Natural killer cell treated with Interleukin-12 subunit alpha and Interleukin-12 subunit beta and Interleukin-15 and Interleukin-18, amount 100 ng/mL, for 72 hours (primary cell): Measurements from ENCODE around the gene RP9. TPM values are rescaled to one million over a fixed set of nuclear protein-coding genes. Genes with fewer than 3 reads are reported as not detected.

Experiments
- ATAC-seq, 2 donors: fragments of 150-1000 bp; cut with Tn5 transposase in 1 of 2; sonication (Bioruptor Pico), chemical (Tn5 transposase) in 1 of 2; 2 replicates each; pipeline ENCODE4 v1.10.0; 2021
- DNase-seq: peaks from one replicate; pipeline ENCODE4 v3.0.0; 2022; ENCODE audit warnings: low spot score
- H3K27ac Mint-ChIP-seq, 2 donors: 1 replicate in 1 of 2; 2 replicates in 1 of 2; pipeline ENCODE4 v1.8.0; 2022; ENCODE audit warnings: mixed read lengths in 2 of 2, mild to moderate bottlenecking in 1 of 2, moderate library complexity in 1 of 2
- H3K27me3 Mint-ChIP-seq, 2 donors: 1 replicate in 1 of 2; 2 replicates in 1 of 2; pipeline ENCODE4 v1.8.0; 2022; ENCODE audit warnings: mixed read lengths in 2 of 2
- H3K36me3 Mint-ChIP-seq: one replicate; pipeline ENCODE4 v1.8.0; 2022; ENCODE audit warnings: mixed read lengths
- H3K4me1 Mint-ChIP-seq, 2 donors: 1 replicate in 1 of 2; 2 replicates in 1 of 2; pipeline ENCODE4 v1.8.0; 2022; ENCODE audit warnings: low read depth in 2 of 2, mixed read lengths in 2 of 2, mild to moderate bottlenecking in 1 of 2
- H3K4me3 Mint-ChIP-seq: one replicate; pipeline ENCODE4 v1.8.0; 2022; ENCODE audit warnings: mixed read lengths
- H3K9me3 Mint-ChIP-seq: 2 replicates; pipeline ENCODE4 v1.8.0; 2022; ENCODE audit warnings: mixed read lengths
- total RNA-seq, 2 donors: library from RNA; stranded (reverse); gene quantifications; one replicate each; pipeline ENCODE4 v1.2.3, GENCODE V29; 2022

Gene RP9
- total RNA-seq, 2 donors from 2014 or later = 16.2 to 22.0 TPM

DNA sequence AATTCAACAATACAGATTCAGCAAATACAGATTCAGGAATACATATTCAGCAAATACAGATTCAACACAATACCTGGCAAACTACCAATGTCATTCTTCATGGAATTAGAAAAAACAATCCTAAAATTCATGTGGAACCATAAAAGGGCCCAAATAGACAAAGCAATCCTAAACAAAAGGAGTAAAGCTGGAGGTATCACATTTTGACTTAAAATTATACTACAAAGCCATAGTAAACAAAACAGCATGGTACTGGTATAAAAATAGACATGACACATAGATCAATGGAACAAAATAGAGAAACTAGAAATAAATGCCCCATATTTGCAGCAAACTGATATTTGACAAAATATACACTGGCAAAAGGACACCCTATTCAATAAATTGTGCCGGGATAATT lies 43.2 kb downstream of the RP9 start:
- no peak for DNase-seq
- Mint-ChIP-seq H3K27ac (no peak overlapping the region), H3K27me3 (peaks cover 0 to 15% of the 10 kb centered on the region in 2 donors), H3K4me1 (peaks cover 6 to 8% of the 10 kb centered on the region in 2 donors), H3K4me3 (no peak overlapping the region), H3K36me3 (peaks cover 8% of the 10 kb centered on the region), H3K9me3 (no peaks in the 10 kb centered on the region)
- no peak for ATAC-seq

DNA sequence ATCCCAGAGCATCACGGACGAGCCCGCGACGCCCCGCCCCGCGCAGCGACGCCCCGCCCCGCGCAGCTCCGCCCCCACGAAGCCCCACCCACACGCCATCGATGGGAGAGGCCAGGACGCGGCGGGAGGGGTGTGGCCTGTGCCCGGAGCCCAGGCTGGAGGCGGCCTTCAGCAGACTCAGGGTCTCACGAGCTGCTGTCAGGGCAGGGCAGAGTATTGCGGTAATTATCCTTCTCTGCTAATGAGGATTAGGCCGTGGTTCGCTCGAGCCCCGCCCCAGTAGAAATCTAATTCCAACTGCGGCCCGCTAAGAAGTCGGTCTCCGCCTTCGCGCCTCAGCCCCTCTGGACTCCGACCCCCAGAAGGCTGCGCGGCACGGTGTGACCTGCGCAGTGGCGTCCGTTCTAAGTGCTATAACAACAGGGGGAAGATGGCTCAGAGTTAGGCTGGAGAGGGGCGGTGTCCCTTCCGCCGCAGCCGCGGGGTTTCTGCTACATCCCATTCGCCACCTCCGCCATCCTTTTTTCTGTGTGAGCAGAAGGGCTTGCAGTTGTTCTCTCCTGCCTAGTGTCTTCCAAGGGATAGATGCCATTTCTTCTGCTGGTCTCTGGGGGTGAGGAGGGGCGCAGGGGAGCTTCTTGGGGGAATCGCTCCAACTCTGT lies 46.3 kb downstream of the RP9 start:
- H3K27ac Mint-ChIP-seq = peak overlapping the region; percentile 87 to 96
- H3K4me1 Mint-ChIP-seq = peaks cover 21 to 28% of the 10 kb centered on the region in 2 donors
- ATAC-seq (peak; percentile 98), DNase-seq (peak; percentile 93)
- no peaks in the 10 kb centered on the region for H3K9me3 Mint-ChIP-seq
- H3K27me3 Mint-ChIP-seq = peaks cover 0 to 7% of the 10 kb centered on the region in 2 donors
- H3K4me3 Mint-ChIP-seq = peak overlapping the region; percentile 98
- H3K36me3 Mint-ChIP-seq = peaks cover 8% of the 10 kb centered on the region

DNA sequence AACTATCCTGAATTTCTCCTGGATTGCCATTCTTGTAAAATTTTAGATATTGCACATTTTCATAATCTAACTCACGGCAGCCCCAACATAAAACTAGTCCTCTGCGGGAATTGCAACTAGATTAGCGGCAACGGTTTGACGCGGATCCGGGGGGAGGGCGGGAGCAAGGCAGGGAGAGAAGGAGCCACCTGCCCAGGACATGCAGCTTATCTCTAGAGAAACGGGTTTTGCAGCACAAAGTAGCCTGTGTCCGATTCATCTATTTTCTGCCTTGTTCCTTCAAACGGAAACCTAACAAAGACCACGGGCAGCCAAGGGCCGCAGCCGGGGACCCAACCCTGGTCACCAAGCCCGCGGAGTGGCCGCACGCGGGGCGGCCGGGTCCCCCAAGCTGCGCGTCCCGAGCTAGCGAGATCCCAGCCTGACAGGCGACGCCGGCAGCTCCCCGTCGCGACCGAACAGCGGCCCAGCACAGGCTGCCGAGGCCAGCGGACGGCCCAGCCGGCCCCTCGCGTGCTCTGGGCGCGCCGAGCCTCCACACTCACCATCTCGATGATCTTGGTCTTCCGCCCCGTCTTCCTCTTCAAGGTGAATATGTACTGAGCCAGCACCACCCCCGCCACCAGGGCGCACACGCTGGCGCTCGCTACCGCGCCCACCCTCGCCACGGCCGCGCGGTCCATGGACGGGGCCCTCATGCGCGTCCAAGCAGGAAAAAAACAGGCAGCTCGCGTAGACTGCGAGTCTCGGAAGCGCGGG lies 47.0 kb downstream of the RP9 start, which contains the start of gene NT5C3A:
Gene NT5C3A (minus strand): TSS at position 754 of the 759 bp plus-strand sequence. CDS start 71 bp downstream, at position 683.
- no peak for DNase-seq
- Mint-ChIP-seq H3K4me3 (peak within 1 kb of the TSS; percentile 98), H3K9me3 (no peaks in the 10 kb centered on the region), H3K36me3 (peaks cover 8% of the 10 kb centered on the region), H3K27me3 (peaks cover 0 to 7% of the 10 kb centered on the region in 2 donors), H3K27ac (peak within 1 kb of the TSS; percentile 87 to 96), H3K4me1 (peaks cover 21 to 28% of the 10 kb centered on the region in 2 donors)
- no peak for ATAC-seq

DNA sequence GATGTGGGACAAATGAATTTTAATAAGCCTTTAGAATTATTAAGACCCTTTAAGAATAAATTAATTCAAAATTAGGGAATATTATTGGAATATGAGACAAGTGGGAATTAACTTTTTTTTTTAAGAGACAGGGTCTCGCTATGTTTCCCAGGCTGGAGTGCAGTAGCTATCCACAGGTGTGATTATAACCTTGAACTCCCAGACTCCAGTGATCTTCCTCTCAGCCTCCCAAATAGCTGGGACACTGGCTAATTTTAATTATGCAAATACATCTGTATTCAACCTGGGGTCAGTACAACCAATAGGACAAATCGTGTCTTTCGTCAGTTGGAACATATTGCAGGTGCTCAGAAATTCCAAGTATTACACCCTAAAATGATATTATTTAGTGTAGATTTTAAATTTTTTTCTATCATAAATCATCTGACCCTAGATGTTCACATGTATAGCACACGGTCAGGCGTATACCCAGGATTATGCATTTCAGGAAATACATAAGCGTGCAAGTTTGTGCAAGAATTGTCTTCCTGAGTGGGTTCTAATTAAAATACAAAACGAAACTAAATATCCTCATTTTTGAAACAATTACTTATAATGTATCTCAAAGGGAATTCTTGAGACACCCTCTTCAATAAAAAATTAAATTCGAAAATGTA lies 47.8 kb downstream of the RP9 start:
- Mint-ChIP-seq H3K27me3 (peaks cover 0 to 6% of the 10 kb centered on the region in 2 donors), H3K9me3 (no peaks in the 10 kb centered on the region), H3K27ac (peak overlapping the region; percentile 87 to 96), H3K4me3 (peak overlapping the region; percentile 98), H3K4me1 (peaks cover 21 to 28% of the 10 kb centered on the region in 2 donors), H3K36me3 (peaks cover 7% of the 10 kb centered on the region)
- DNase-seq (no peak), ATAC-seq (no peak)

DNA sequence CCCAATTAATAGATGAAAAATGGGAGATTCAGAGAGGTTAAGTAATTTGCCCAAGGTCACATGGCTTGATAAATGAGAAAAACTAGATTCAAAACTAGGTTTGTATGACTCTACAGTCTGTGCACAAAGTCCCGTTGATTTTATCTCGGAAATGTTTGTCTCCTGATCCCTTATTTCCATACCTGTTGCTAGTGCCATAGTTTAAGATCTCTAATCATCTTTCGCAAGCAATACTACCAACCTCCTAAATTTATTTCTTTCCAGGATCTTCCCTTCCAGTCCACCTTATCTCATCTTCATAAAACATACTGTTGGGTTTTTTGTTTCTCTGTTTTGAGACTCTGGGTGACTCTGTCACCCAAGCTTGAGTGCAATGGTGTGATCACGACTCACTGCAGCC lies 49.6 kb downstream of the RP9 start:
- H3K27me3 Mint-ChIP-seq = no peaks in the 10 kb centered on the region
- H3K4me3 Mint-ChIP-seq = peak overlapping the region; percentile 22
- no peak for DNase-seq
- no peaks in the 10 kb centered on the region for H3K9me3 Mint-ChIP-seq
- peak overlapping the region; percentile 34 to 58 for H3K27ac Mint-ChIP-seq
- no peaks in the 10 kb centered on the region for H3K36me3 Mint-ChIP-seq
- peaks cover 32 to 38% of the 10 kb centered on the region in 2 donors for H3K4me1 Mint-ChIP-seq
- ATAC-seq = no peak

DNA sequence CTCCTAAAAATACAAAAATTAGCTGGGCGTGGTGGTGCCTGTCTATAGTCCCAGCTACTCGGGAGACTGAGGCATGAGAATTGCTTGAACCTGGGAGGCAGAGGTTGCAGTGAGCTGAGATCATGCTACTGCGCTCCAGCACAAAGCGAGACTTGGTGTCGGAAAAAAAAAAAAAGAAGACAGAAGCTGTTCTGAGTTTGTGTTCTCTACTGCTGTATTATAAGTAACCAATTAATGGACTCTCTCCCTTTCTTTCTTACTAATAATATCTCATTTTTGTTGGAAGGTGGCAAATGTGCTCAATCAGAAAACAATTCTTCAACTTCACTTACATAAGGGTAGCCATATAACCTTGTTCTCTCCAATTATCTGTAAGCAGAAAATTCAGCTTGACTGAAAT lies 54.0 kb downstream of the RP9 start:
- Mint-ChIP-seq H3K4me1 (peaks cover 33 to 35% of the 10 kb centered on the region in 2 donors), H3K27ac (peak overlapping the region; percentile 57 to 68), H3K4me3 (no peak overlapping the region), H3K27me3 (no peaks in the 10 kb centered on the region), H3K36me3 (no peaks in the 10 kb centered on the region), H3K9me3 (no peaks in the 10 kb centered on the region)
- DNase-seq (no peak), ATAC-seq (no peak)

DNA sequence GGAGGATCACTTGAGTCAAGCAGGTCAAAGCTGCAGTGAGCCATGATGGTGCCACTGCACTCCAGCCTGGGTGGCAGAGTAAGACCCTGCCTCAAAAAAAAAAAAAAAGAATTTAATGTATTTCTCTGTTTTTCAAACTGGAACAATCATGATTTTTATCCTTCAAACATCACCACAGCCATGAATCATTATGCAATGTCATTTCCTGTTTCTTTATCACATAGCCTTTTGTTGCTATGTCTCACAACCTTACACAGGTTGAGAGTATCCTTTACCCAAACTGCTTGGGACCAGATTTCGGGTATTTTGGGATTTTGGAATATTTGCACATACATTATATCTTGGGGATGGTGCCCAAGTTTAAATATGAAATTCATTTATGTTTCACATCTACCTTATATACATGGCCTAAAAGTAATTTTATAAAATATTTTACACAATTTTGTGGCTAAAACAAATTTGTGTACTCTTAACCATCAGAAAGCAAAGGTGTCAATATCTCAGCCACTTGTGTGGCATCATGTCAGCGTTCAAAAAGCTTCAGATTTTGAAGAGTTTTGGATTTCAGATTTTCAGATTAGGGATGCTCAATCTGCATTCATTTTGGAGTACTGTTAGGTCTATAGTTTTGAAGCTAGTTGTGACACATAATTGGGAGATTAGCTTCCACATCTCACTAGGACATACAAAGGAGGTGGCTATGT lies 54.8 kb downstream of the RP9 start:
- Mint-ChIP-seq H3K4me3 (peak overlapping the region; percentile 25), H3K9me3 (no peaks in the 10 kb centered on the region), H3K36me3 (no peaks in the 10 kb centered on the region), H3K27ac (peak overlapping the region; percentile 57 to 68), H3K4me1 (peaks cover 30 to 32% of the 10 kb centered on the region in 2 donors), H3K27me3 (no peaks in the 10 kb centered on the region)
- ATAC-seq (peak; percentile 63 to 83), DNase-seq (no peak)

DNA sequence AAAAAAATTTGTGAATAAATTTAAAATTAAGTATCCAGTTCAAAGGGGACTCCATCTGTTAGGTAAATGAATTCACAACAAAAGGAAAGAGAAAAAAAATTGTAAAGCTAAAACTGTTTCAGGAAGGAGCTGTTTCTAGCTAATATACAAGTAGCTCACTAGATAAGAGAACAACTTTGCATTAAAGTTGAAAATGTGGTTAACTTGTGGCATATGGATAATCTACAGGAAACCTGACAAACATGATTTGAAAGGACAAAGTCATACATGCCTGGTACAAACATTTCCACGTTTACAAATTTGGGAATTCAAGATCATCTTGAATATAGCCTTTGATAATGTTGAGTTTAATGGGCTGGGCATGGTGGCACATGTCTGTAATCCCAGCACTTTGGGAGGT lies 55.5 kb downstream of the RP9 start:
- Mint-ChIP-seq H3K36me3 (no peaks in the 10 kb centered on the region), H3K27ac (peak overlapping the region; percentile 57 to 68), H3K4me1 (peaks cover 25 to 30% of the 10 kb centered on the region in 2 donors), H3K4me3 (no peak overlapping the region), H3K27me3 (no peaks in the 10 kb centered on the region), H3K9me3 (no peaks in the 10 kb centered on the region)
- ATAC-seq (no peak), DNase-seq (no peak)

DNA sequence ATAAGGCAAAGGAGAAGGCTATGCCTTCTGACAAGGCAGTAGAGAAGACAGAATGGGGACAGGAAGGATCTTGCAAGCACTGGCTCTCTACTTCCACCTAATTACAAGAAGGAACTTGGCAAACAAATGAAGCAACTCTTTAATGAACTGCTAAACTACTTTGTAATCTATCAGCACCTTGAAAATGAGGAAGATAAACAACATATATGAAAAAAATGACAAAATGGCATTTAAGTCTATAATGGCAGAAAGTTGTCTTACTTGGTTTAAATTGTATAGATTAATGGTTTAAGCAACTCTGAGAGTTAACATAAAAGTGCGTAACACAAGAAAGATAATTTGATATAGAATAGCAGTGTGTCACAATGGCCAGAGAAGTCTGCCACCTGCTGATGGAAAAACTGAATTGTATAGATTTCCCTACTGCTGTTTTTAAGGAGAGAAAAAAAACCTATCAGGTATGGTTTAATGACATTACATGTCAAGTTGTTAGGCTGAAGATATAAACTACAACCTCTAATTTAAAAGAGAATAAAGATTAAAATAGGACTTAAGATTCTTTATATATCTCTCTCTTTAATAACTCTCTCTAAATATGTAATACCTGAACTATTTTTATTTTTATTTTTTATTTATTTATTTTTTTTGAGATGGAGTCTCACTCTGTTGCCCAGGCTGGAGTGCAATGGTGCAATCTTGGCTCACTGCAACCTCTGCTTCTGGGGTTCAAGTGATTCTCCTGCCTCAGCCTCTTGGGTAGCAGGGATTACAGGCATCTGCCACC lies 58.5 kb downstream of the RP9 start:
- Mint-ChIP-seq H3K4me1 (peaks cover 27 to 28% of the 10 kb centered on the region in 2 donors), H3K4me3 (peak overlapping the region; percentile 6), H3K27ac (peak overlapping the region; percentile 43 to 74), H3K9me3 (no peaks in the 10 kb centered on the region), H3K36me3 (no peaks in the 10 kb centered on the region), H3K27me3 (no peaks in the 10 kb centered on the region)
- ATAC-seq = no peak
- no peak for DNase-seq

DNA sequence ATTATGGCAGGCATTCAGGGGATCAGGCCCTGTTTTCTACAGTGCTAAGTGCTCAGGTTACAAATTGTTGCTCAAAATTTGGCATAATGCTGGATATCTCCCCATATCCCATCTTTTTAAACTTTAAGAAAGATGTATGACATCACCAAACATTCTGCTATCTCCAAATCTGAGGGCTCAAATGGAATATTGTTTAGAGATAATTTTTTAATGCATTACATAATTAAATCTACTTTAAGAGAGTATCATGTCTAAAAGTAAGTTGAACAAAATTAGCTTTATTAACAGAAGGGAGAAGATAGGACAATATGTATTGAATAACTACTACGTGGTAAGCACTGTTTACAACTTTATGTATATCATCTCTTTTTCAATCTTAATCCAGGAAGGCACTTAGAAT lies 60.5 kb downstream of the RP9 start:
- H3K27me3 Mint-ChIP-seq = no peaks in the 10 kb centered on the region
- DNase-seq (no peak), ATAC-seq (no peak)
- H3K4me3 Mint-ChIP-seq = no peak overlapping the region
- peak overlapping the region in 1 of 2 donors; percentile 31 for H3K27ac Mint-ChIP-seq
- no peaks in the 10 kb centered on the region for H3K9me3 Mint-ChIP-seq
- peaks cover 25 to 26% of the 10 kb centered on the region in 2 donors for H3K4me1 Mint-ChIP-seq
- H3K36me3 Mint-ChIP-seq = no peaks in the 10 kb centered on the region

DNA sequence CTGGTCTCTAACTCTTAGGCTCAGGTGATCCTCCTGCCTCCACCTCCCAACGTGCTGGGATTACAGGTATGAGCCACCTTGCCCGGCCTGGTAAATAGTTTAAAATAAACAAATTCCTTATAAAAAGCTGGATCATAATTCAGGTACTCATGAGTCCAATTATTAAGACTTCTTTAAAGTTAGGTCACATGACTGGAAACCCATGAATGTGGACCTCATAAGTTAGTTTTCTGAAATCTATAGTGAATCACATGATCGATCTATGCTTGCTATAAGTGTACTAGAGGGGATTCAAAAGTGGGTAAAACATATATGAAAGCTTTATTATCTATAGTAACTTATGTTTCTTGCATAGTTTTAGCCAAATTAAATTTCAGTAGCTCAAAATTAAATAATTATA lies 60.9 kb downstream of the RP9 start:
- H3K36me3 Mint-ChIP-seq = no peaks in the 10 kb centered on the region
- no peak for ATAC-seq
- H3K4me1 Mint-ChIP-seq = peaks cover 26 to 29% of the 10 kb centered on the region in 2 donors
- H3K27me3 Mint-ChIP-seq = no peaks in the 10 kb centered on the region
- no peak overlapping the region for H3K27ac Mint-ChIP-seq
- H3K9me3 Mint-ChIP-seq = no peaks in the 10 kb centered on the region
- DNase-seq = no peak
- H3K4me3 Mint-ChIP-seq = no peak overlapping the region

DNA sequence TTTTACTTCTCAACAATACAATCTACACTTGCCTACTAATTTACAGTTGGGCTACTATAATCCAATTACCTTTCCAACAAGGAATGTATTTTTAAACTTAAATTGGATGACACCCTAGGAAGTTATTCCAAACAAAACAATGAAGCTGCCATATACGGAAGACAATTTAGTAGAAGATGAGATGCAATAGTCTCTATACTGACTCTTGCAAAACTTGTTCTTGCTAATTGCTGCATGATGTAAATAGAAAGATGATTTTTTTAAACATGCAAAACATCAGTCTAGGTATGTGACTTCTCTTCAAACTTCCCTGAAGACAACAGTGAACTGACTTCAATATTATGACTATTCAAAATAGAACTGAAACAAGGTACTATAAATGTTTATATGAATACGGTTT lies 64.2 kb downstream of the RP9 start:
- DNase-seq (no peak), ATAC-seq (no peak)
- no peaks in the 10 kb centered on the region for H3K27me3 Mint-ChIP-seq
- no peaks in the 10 kb centered on the region for H3K9me3 Mint-ChIP-seq
- peak overlapping the region in 1 of 2 donors; percentile 53 for H3K27ac Mint-ChIP-seq
- no peak overlapping the region for H3K4me3 Mint-ChIP-seq
- peaks cover 20 to 29% of the 10 kb centered on the region in 2 donors for H3K4me1 Mint-ChIP-seq
- H3K36me3 Mint-ChIP-seq = no peaks in the 10 kb centered on the region
